HepG2 (cell line): Measurements from ENCODE around the gene GPR176. TPM values are rescaled to one million over a fixed set of nuclear protein-coding genes. Genes with fewer than 3 reads are reported as not detected.

Experiments
- CCDC6 ChIP-seq: sonication (generic); formaldehyde crosslinking; IDR thresholded peaks from 2 replicates; pipeline ENCODE4 v1.8.1; 2022; ENCODE audit warnings: mild to moderate bottlenecking, missing genetic modification reagents, moderate library complexity
- ELF1 ChIP-seq: sonication (generic); formaldehyde crosslinking; IDR thresholded peaks from 2 replicates; pipeline ENCODE4 v1.4.0; 2020; ENCODE audit warnings: missing genetic modification reagents
- FOXC1 ChIP-seq: sonication (generic); formaldehyde crosslinking; IDR thresholded peaks from 2 replicates; pipeline ENCODE4 v1.8.0; 2022; ENCODE audit warnings: mild to moderate bottlenecking, missing genetic modification reagents, borderline replicate concordance
- GZF1 ChIP-seq: sonication (generic); formaldehyde crosslinking; IDR thresholded peaks from 2 replicates; pipeline ENCODE4 v1.5.1; 2020; ENCODE audit warnings: mild to moderate bottlenecking, missing genetic modification reagents
- KMT2B ChIP-seq: IDR thresholded peaks from 2 replicates; pipeline ENCODE4 v1.6.1; 2016; ENCODE audit warnings: missing genetic modification reagents, missing compliant biosample characterization
- MAX ChIP-seq: IDR thresholded peaks from 2 replicates; pipeline ENCODE4 v1.6.1; 2012; ENCODE audit warnings: inconsistent platforms
- MED1 ChIP-seq: sonication (generic); formaldehyde crosslinking; IDR thresholded peaks from 2 replicates; pipeline ENCODE4 v1.4.0; 2020; ENCODE audit warnings: missing genetic modification reagents
- MEF2D ChIP-seq: sonication (generic); formaldehyde crosslinking; IDR thresholded peaks from 2 replicates; pipeline ENCODE4 v1.5.1; 2020; ENCODE audit warnings: mild to moderate bottlenecking, missing genetic modification reagents
- SALL1 ChIP-seq: sonication (generic); formaldehyde crosslinking; IDR thresholded peaks from 2 replicates; pipeline ENCODE4 v1.8.0; 2022; ENCODE audit warnings: mild to moderate bottlenecking, missing genetic modification reagents
- ZFP91 ChIP-seq: sonication (generic); formaldehyde crosslinking; IDR thresholded peaks from 2 replicates; pipeline ENCODE4 v1.9.0; 2022; ENCODE audit warnings: missing genetic modification reagents, mild to moderate bottlenecking, borderline replicate concordance
- ZNF274 ChIP-seq: sonication (generic); formaldehyde crosslinking; IDR thresholded peaks from 2 replicates; pipeline ENCODE4 v1.5.1; 2020; ENCODE audit warnings: mild to moderate bottlenecking, missing genetic modification reagents
- ZNF547 ChIP-seq: sonication (generic); formaldehyde crosslinking; IDR thresholded peaks from 2 replicates; pipeline ENCODE4 v1.5.1; 2020; ENCODE audit warnings: mild to moderate bottlenecking, missing genetic modification reagents
- ZNF605 ChIP-seq: sonication (generic); formaldehyde crosslinking; IDR thresholded peaks from 2 replicates; pipeline ENCODE4 v1.8.0; 2022; ENCODE audit warnings: mild to moderate bottlenecking, missing genetic modification reagents
- ZSCAN12 ChIP-seq: sonication (generic); formaldehyde crosslinking; IDR thresholded peaks from 2 replicates; pipeline ENCODE4 v1.9.0; 2021; ENCODE audit warnings: mild to moderate bottlenecking, missing genetic modification reagents
- polyA plus RNA-seq, 8 experiments: library from polyadenylated mRNA; depleted of rRNA in 3 of 8; stranded (reverse) in 7 of 8; unstranded in 1 of 8; fragments of >200 nt; fragmentation: Illumina TruSeq in 4 of 8; extraction: Trizol in 4 of 8; gene quantifications; 2 replicates each; pipeline versions ENCODE4 v1.2.1 to v1.2.3, GENCODE V29; 2011 to 2016; ENCODE audit warnings: low read depth in 4 of 8, missing spikeins in 1 of 8, mixed read lengths in 1 of 8; ENCODE audit not compliant: insufficient read depth in 1 of 8
- total RNA-seq, 5 experiments: library from RNA; depleted of rRNA; stranded (reverse); fragments of >200 nt; fragmentation: Illumina TruSeq; extraction: Trizol; gene quantifications; 2 replicates each; pipeline ENCODE4 v1.2.3, GENCODE V29; 2016; ENCODE audit warnings: low read depth in 1 of 5
- TF ChIP-seq, protein P1 (sequence below): IDR thresholded peaks from 2 replicates; pipeline ENCODE4 v1.4.0; 2020; ENCODE audit warnings: mild to moderate bottlenecking, missing genetic modification reagents
- TF ChIP-seq, protein P2 (sequence below): sonication (generic); formaldehyde crosslinking; IDR thresholded peaks from 2 replicates; pipeline ENCODE4 v1.8.1; 2022; ENCODE audit warnings: mild to moderate bottlenecking, missing genetic modification reagents
- TF ChIP-seq, protein P3 (sequence below): IDR thresholded peaks from 2 replicates; pipeline ENCODE4 v1.6.1; 2016; ENCODE audit warnings: missing biosample characterization, missing genetic modification reagents, low read depth
- TF ChIP-seq, protein P4 (sequence below): sonication (generic); formaldehyde crosslinking; IDR thresholded peaks from 2 replicates; pipeline ENCODE4 v1.5.0; 2020; ENCODE audit warnings: missing genetic modification reagents

The GPR176 gene
- total and polyA plus RNA-seq, 2 of the 13 experiments (the other 11 are each of a cell fraction or from before 2014, with no cell fraction given): 0.11 to 0.20 TPM

GRCh38 chr15:39920510-39921273 is 626 bp upstream of the GPR176 start (continued):
- TF ChIP-seq ZFP91 (CRISPR knock-in tag) (peak; percentile 2; the same call in 1 of the 2 replicates), KMT2B (CRISPR knock-in tag) (no peak), CCDC6 (CRISPR knock-in tag) (peak; percentile 84; the same call in 1 of the 2 replicates), MEF2D (no peak), GZF1 (0 out of 2 replicates have a peak, but pooled peaks have one; percentile 16), SALL1 (peak; percentile 70), ZNF274 (peak; percentile 61; the same call in 1 of the 2 replicates), MAX (peak; percentile 95), FOXC1 (CRISPR knock-in tag) (peak; percentile 3; the same call in 1 of the 2 replicates), MED1 (CRISPR knock-in tag) (peak; percentile 10; the same call in 1 of the 2 replicates), ZNF605 (peak; percentile 49; the same call in 1 of the 2 replicates), ZSCAN12 (CRISPR knock-in tag) (no peak), ELF1 (CRISPR knock-in tag) (no peak), ZNF547 (CRISPR knock-in tag) (peak; percentile 79)
- TF ChIP-seq, protein P1, sequence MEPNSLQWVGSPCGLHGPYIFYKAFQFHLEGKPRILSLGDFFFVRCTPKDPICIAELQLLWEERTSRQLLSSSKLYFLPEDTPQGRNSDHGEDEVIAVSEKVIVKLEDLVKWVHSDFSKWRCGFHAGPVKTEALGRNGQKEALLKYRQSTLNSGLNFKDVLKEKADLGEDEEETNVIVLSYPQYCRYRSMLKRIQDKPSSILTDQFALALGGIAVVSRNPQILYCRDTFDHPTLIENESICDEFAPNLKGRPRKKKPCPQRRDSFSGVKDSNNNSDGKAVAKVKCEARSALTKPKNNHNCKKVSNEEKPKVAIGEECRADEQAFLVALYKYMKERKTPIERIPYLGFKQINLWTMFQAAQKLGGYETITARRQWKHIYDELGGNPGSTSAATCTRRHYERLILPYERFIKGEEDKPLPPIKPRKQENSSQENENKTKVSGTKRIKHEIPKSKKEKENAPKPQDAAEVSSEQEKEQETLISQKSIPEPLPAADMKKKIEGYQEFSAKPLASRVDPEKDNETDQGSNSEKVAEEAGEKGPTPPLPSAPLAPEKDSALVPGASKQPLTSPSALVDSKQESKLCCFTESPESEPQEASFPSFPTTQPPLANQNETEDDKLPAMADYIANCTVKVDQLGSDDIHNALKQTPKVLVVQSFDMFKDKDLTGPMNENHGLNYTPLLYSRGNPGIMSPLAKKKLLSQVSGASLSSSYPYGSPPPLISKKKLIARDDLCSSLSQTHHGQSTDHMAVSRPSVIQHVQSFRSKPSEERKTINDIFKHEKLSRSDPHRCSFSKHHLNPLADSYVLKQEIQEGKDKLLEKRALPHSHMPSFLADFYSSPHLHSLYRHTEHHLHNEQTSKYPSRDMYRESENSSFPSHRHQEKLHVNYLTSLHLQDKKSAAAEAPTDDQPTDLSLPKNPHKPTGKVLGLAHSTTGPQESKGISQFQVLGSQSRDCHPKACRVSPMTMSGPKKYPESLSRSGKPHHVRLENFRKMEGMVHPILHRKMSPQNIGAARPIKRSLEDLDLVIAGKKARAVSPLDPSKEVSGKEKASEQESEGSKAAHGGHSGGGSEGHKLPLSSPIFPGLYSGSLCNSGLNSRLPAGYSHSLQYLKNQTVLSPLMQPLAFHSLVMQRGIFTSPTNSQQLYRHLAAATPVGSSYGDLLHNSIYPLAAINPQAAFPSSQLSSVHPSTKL (CRISPR knock-in tag): peak; percentile 37; the same call in 1 of the 2 replicates
- TF ChIP-seq, protein P2, sequence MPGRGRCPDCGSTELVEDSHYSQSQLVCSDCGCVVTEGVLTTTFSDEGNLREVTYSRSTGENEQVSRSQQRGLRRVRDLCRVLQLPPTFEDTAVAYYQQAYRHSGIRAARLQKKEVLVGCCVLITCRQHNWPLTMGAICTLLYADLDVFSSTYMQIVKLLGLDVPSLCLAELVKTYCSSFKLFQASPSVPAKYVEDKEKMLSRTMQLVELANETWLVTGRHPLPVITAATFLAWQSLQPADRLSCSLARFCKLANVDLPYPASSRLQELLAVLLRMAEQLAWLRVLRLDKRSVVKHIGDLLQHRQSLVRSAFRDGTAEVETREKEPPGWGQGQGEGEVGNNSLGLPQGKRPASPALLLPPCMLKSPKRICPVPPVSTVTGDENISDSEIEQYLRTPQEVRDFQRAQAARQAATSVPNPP (CRISPR knock-in tag): 0 out of 2 replicates have a peak, but pooled peaks have one; percentile 65
- TF ChIP-seq, protein P3, sequence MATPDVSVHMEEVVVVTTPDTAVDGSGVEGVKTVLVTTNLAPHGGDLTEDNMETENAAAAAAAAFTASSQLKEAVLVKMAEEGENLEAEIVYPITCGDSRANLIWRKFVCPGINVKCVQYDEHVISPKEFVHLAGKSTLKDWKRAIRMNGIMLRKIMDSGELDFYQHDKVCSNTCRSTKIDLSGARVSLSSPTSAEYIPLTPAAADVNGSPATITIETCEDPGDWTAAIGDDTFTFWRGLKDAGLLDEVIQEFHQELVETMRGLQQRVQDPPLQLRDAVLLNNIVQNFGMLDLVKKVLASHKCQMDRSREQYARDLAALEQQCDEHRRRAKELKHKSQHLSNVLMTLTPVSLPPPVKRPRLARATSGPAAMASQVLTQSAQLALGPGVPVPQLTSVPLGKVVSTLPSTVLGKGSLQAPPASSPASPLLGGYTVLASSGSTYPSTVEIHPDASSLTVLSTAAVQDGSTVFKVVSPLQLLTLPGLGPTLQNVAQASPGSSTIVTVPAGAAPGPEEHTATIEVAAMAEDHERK (CRISPR knock-in tag): no peak
- TF ChIP-seq, protein P4, sequence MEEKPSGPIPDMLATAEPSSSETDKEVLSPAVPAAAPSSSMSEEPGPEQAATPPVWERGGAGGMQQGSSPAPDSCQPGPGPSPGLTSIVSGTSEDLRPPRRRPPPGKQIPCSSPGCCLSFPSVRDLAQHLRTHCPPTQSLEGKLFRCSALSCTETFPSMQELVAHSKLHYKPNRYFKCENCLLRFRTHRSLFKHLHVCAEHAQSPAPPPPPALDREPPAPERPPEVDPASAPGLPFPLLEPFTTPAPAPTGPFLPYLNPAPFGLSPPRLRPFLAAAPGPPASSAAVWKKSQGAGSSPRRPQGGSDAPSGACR: no peak
